Stomach (tissue), 4 donors: ENCODE data around the gene EIF4E1B.

ENCODE experiments used
- CTCF ChIP-seq, 7 experiments: fragments of 450-650 bp in 4 of 7; fragments of 200-600 bp in 3 of 7; sonication (generic) in 3 of 7; IDR thresholded peaks; one replicate each; pipeline ENCODE4 v1.5.1; 2016 to 2019; ENCODE audit warnings: antibody characterized with exemption in 7 of 7, control low read depth in 2 of 7, mild to moderate bottlenecking in 1 of 7
- EP300 ChIP-seq: sonication (generic); formaldehyde crosslinking; IDR thresholded peaks from one replicate; pipeline ENCODE4 v1.6.1; 2017; ENCODE audit warnings: antibody characterized with exemption
- POLR2A ChIP-seq, 4 donors: fragments of 450-650 bp; IDR thresholded peaks; one replicate each; pipeline ENCODE4 v1.6.1; 2016; ENCODE audit warnings: antibody characterized with exemption in 4 of 4, control low read depth in 2 of 4, mild to moderate bottlenecking in 1 of 4, moderate library complexity in 1 of 4
- POLR2AphosphoS5 ChIP-seq, 3 donors: sonication (generic); formaldehyde crosslinking; IDR thresholded peaks; one replicate each; pipeline ENCODE4 v1.6.1; 2016; ENCODE audit warnings: antibody characterized with exemption in 3 of 3

- TF ChIP-seq CTCF (IDR thresholded peaks at IDR 0.05) (no peak), POLR2AphosphoS5 (IDR thresholded peaks at IDR 0.05) (no peak), POLR2A (IDR thresholded peaks at IDR 0.05) (no peak), EP300 (no peak)
Measured at GRCh38 chr5:176601901-176602482, 28.5 kb upstream of the EIF4E1B start.
